ENCODE data around the gene SRY. TPM values are rescaled to one million over a fixed set of nuclear protein-coding genes. Genes with fewer than 3 reads are reported as not detected.

The SRY gene
- polyA plus RNA-seq, 1 of the 3 experiments (the other 2 are of a cell fraction), result not detected

DNA sequence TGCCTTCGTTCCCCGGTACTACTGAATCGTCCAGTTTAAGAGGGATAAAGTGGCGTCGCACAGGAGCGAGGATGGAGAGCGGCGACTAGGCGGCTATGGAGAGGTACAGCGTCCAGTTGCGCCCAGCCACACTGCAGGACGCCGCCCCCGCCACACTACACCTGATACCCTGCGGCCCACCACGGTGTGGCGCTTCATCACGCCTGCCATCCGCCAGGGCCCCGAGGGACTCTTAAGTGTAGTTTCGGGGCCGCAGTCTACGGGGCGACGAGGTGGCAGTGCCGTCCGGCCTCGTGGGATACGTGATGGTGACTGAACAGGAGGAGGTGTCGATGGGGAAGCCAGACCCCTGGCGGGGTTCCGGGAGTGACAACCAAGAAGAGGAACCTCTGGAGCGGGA lies 2.3 kb upstream of the SRY start:
- H3K79me2 ChIP-seq (ENCODE audit: insufficient read depth), result no peaks in the 10 kb centered on the region
- TF ChIP-seq FOSL2 (IDR thresholded peaks at IDR 0.05; ENCODE audit: borderline replicate concordance, low read depth), result no peak
- TF ChIP-seq NFIC (IDR thresholded peaks at IDR 0.05; ENCODE audit: borderline replicate concordance), result no peak
- TF ChIP-seq MEF2A (IDR thresholded peaks at IDR 0.05; ENCODE audit: borderline replicate concordance, low read depth), result no peak
- TF ChIP-seq, protein P1, sequence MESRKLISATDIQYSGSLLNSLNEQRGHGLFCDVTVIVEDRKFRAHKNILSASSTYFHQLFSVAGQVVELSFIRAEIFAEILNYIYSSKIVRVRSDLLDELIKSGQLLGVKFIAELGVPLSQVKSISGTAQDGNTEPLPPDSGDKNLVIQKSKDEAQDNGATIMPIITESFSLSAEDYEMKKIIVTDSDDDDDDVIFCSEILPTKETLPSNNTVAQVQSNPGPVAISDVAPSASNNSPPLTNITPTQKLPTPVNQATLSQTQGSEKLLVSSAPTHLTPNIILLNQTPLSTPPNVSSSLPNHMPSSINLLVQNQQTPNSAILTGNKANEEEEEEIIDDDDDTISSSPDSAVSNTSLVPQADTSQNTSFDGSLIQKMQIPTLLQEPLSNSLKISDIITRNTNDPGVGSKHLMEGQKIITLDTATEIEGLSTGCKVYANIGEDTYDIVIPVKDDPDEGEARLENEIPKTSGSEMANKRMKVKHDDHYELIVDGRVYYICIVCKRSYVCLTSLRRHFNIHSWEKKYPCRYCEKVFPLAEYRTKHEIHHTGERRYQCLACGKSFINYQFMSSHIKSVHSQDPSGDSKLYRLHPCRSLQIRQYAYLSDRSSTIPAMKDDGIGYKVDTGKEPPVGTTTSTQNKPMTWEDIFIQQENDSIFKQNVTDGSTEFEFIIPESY (IDR thresholded peaks at IDR 0.05; ENCODE audit: borderline replicate concordance, low read depth), result no peak
- no peak for TF ChIP-seq NRF1 (IDR thresholded peaks at IDR 0.05; ENCODE audit: low read depth, low read length)
- no peak for TF ChIP-seq TEAD4 (IDR thresholded peaks at IDR 0.05; ENCODE audit: borderline replicate concordance, insufficient read depth)
- TF ChIP-seq, protein P2, sequence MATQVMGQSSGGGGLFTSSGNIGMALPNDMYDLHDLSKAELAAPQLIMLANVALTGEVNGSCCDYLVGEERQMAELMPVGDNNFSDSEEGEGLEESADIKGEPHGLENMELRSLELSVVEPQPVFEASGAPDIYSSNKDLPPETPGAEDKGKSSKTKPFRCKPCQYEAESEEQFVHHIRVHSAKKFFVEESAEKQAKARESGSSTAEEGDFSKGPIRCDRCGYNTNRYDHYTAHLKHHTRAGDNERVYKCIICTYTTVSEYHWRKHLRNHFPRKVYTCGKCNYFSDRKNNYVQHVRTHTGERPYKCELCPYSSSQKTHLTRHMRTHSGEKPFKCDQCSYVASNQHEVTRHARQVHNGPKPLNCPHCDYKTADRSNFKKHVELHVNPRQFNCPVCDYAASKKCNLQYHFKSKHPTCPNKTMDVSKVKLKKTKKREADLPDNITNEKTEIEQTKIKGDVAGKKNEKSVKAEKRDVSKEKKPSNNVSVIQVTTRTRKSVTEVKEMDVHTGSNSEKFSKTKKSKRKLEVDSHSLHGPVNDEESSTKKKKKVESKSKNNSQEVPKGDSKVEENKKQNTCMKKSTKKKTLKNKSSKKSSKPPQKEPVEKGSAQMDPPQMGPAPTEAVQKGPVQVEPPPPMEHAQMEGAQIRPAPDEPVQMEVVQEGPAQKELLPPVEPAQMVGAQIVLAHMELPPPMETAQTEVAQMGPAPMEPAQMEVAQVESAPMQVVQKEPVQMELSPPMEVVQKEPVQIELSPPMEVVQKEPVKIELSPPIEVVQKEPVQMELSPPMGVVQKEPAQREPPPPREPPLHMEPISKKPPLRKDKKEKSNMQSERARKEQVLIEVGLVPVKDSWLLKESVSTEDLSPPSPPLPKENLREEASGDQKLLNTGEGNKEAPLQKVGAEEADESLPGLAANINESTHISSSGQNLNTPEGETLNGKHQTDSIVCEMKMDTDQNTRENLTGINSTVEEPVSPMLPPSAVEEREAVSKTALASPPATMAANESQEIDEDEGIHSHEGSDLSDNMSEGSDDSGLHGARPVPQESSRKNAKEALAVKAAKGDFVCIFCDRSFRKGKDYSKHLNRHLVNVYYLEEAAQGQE (IDR thresholded peaks at IDR 0.05; ENCODE audit: low read depth, low read length), result no peak
- TF ChIP-seq CHD2 (IDR thresholded peaks at IDR 0.05; ENCODE audit: low read length, partially characterized antibody), result no peak
- TF ChIP-seq RXRA (IDR thresholded peaks at IDR 0.05; ENCODE audit: borderline replicate concordance, low read depth), result no peak
- TF ChIP-seq MXI1 (IDR thresholded peaks at IDR 0.05; ENCODE audit: low read depth, low read length), result no peak
- CTCF ChIA-PET, result no interaction called here
- no peak overlapping the region for H3K27ac ChIP-seq (ENCODE audit: low read depth in 2 of 2, low read length in 1 of 2)
- no peaks in the 10 kb centered on the region for H3K9me3 ChIP-seq
- no peak overlapping the region for H3K4me2 ChIP-seq
- no CpG with 5 or more reads among the region's 33 CpGs for WGBS (ENCODE audit: low lambda C conversion rate)
- no peaks in the 10 kb centered on the region for H4K20me1 ChIP-seq (ENCODE audit: insufficient read depth)
- POLR2A ChIA-PET, result no interaction called here
- H3K27me3 ChIP-seq (ENCODE audit: insufficient read depth), result no peaks in the 10 kb centered on the region
- H3F3A ChIP-seq (replicated peaks; ENCODE audit: insufficient read depth), result no peaks in the 10 kb centered on the region
- H3K9me2 ChIP-seq, result no peaks in the 10 kb centered on the region
- H2AFZ ChIP-seq (ENCODE audit: low read depth), result no peak overlapping the region
- no peak for DNase-seq
- H3K4me3 ChIP-seq (ENCODE audit: low read depth in 2 of 2, low read length in 1 of 2), result no peak overlapping the region
- no peaks in the 10 kb centered on the region for H3K4me1 ChIP-seq (ENCODE audit: control insufficient read depth in 1 of 2, insufficient read depth in 2 of 2, low read depth in 1 of 2, low read length in 1 of 2)
- H3K36me3 ChIP-seq (replicated peaks in 1 of 2; ENCODE audit: control insufficient read depth in 1 of 2, insufficient read depth in 2 of 2, low read length in 1 of 2), result no peaks in the 10 kb centered on the region
- H3K9ac ChIP-seq, result no peak overlapping the region

DNA sequence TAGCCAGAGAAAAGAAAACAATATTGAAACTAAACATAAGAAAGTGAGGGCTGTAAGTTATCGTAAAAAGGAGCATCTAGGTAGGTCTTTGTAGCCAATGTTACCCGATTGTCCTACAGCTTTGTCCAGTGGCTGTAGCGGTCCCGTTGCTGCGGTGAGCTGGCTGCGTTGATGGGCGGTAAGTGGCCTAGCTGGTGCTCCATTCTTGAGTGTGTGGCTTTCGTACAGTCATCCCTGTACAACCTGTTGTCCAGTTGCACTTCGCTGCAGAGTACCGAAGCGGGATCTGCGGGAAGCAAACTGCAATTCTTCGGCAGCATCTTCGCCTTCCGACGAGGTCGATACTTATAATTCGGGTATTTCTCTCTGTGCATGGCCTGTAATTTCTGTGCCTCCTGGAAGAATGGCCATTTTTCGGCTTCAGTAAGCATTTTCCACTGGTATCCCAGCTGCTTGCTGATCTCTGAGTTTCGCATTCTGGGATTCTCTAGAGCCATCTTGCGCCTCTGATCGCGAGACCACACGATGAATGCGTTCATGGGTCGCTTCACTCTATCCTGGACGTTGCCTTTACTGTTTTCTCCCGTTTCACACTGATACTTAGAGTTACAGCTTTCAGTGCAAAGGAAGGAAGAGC lies 488 bp downstream of the SRY start:
- no peak for DNase-seq
- Histone ChIP-seq H3K79me2 (ENCODE audit: insufficient read depth) (no peaks in the 10 kb centered on the region), H3F3A (replicated peaks; ENCODE audit: insufficient read depth) (no peaks in the 10 kb centered on the region), H3K27ac (ENCODE audit: low read depth in 2 of 2, low read length in 1 of 2) (no peak overlapping the region), H2AFZ (ENCODE audit: low read depth) (no peak overlapping the region), H3K4me2 (no peak overlapping the region), H3K4me3 (ENCODE audit: low read depth in 2 of 2, low read length in 1 of 2) (no peak overlapping the region), H3K9me3 (no peaks in the 10 kb centered on the region), H3K4me1 (ENCODE audit: control insufficient read depth in 1 of 2, insufficient read depth in 2 of 2, low read depth in 1 of 2, low read length in 1 of 2) (no peaks in the 10 kb centered on the region), H3K9ac (no peak overlapping the region), H3K9me2 (no peaks in the 10 kb centered on the region), H4K20me1 (ENCODE audit: insufficient read depth) (no peaks in the 10 kb centered on the region), H3K27me3 (ENCODE audit: insufficient read depth) (no peaks in the 10 kb centered on the region), H3K36me3 (replicated peaks in 1 of 2; ENCODE audit: control insufficient read depth in 1 of 2, insufficient read depth in 2 of 2, low read length in 1 of 2) (no peaks in the 10 kb centered on the region)
- POLR2A ChIA-PET, result no interaction called here
- CTCF ChIA-PET, result no interaction called here
- no CpG with 5 or more reads among the region's 28 CpGs for WGBS (ENCODE audit: low lambda C conversion rate)
- no peak for TF ChIP-seq FOXM1 (IDR thresholded peaks at IDR 0.05; ENCODE audit: low read depth)
- no peak for TF ChIP-seq RXRA (IDR thresholded peaks at IDR 0.05; ENCODE audit: borderline replicate concordance, low read depth)
- TF ChIP-seq, protein P3, sequence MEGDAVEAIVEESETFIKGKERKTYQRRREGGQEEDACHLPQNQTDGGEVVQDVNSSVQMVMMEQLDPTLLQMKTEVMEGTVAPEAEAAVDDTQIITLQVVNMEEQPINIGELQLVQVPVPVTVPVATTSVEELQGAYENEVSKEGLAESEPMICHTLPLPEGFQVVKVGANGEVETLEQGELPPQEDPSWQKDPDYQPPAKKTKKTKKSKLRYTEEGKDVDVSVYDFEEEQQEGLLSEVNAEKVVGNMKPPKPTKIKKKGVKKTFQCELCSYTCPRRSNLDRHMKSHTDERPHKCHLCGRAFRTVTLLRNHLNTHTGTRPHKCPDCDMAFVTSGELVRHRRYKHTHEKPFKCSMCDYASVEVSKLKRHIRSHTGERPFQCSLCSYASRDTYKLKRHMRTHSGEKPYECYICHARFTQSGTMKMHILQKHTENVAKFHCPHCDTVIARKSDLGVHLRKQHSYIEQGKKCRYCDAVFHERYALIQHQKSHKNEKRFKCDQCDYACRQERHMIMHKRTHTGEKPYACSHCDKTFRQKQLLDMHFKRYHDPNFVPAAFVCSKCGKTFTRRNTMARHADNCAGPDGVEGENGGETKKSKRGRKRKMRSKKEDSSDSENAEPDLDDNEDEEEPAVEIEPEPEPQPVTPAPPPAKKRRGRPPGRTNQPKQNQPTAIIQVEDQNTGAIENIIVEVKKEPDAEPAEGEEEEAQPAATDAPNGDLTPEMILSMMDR (IDR thresholded peaks at IDR 0.05), result no peak
- no peak for TF ChIP-seq CHD2 (IDR thresholded peaks at IDR 0.05; ENCODE audit: low read length, partially characterized antibody)
- TF ChIP-seq YY1 (IDR thresholded peaks at IDR 0.05; ENCODE audit: low read depth), result no peak
- no peak for TF ChIP-seq TCF12 (IDR thresholded peaks at IDR 0.05)
- no peak for TF ChIP-seq FOXJ3 (CRISPR knock-in tag; IDR thresholded peaks at IDR 0.05)
- TF ChIP-seq, protein P4, sequence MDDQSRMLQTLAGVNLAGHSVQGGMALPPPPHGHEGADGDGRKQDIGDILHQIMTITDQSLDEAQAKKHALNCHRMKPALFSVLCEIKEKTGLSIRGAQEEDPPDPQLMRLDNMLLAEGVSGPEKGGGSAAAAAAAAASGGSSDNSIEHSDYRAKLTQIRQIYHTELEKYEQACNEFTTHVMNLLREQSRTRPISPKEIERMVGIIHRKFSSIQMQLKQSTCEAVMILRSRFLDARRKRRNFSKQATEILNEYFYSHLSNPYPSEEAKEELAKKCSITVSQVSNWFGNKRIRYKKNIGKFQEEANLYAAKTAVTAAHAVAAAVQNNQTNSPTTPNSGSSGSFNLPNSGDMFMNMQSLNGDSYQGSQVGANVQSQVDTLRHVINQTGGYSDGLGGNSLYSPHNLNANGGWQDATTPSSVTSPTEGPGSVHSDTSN (IDR thresholded peaks at IDR 0.05), result no peak
- TF ChIP-seq GATA2 (CRISPR knock-in tag; IDR thresholded peaks at IDR 0.05), result no peak
- no peak for TF ChIP-seq SIN3A (IDR thresholded peaks at IDR 0.05; ENCODE audit: borderline replicate concordance, low read depth, low read length)
